Activated CD4-positive, alpha-beta T cell treated with anti-CD3 and anti-CD28 coated beads, Interleukin-10, Interleukin-2, amounts not matched to agents 100 ng/mL and 50 ng/mL, durations not matched to agents 16 hours and 8 hours (primary cell): Measurements from ENCODE around the gene C10orf71.
A peak's percentile ranks its signal among the peaks of the same experiment; 100 is the strongest.

Source experiments
- DNase-seq: peaks from one replicate; pipeline ENCODE4 v3.0.0-alpha.2; 2020

C10orf71 gene

GRCh38 chr10:49294731-49295130, 4.2 kb upstream of the C10orf71 start:
- DNase-seq: no peak

- DNase-seq: no peak
These were observed 3.7 kb upstream of the C10orf71 start for GRCh38 chr10:49295297-49295696.

GRCh38 chr10:49296382-49296781, 2.6 kb upstream of the C10orf71 start:
- DNase-seq: no peak

GRCh38 chr10:49296836-49297235, 2.1 kb upstream of the C10orf71 start:
- DNase-seq: no peak

GRCh38 chr10:49297818-49298670, 926 bp upstream of the C10orf71 start:
- no peak for DNase-seq

- no peak for DNase-seq
These were observed 343 bp upstream of the C10orf71 start for GRCh38 chr10:49298671-49298982.

- no peak for DNase-seq
These were observed 808 bp downstream of the C10orf71 start for GRCh38 chr10:49299816-49300139.

- no peak for DNase-seq
These were observed 1.4 kb downstream of the C10orf71 start for GRCh38 chr10:49300140-49300974.

GRCh38 chr10:49301302-49301701, 2.3 kb downstream of the C10orf71 start:
- DNase-seq: no peak

- no peak for DNase-seq
These were observed 3.1 kb downstream of the C10orf71 start for GRCh38 chr10:49302088-49302487.

- DNase-seq: no peak
These were observed 4.7 kb downstream of the C10orf71 start for GRCh38 chr10:49303711-49304110.

- no peak for DNase-seq
These were observed 5.2 kb downstream of the C10orf71 start for GRCh38 chr10:49304137-49304536.

GRCh38 chr10:49307921-49308320, 9.0 kb downstream of the C10orf71 start:
- DNase-seq: no peak

GRCh38 chr10:49308881-49309280, 9.9 kb downstream of the C10orf71 start:
- DNase-seq: no peak

GRCh38 chr10:49309691-49310411, 10.9 kb downstream of the C10orf71 start:
- DNase-seq: peak; percentile 54

GRCh38 chr10:49310460-49310859, 11.5 kb downstream of the C10orf71 start:
- peak; percentile 63 for DNase-seq

GRCh38 chr10:49310901-49311554, 12.1 kb downstream of the C10orf71 start:
- no peak for DNase-seq

GRCh38 chr10:49311555-49312236, 12.7 kb downstream of the C10orf71 start:
- DNase-seq: no peak

- DNase-seq: no peak
These were observed 13.4 kb downstream of the C10orf71 start for GRCh38 chr10:49312246-49312869.

GRCh38 chr10:49313501-49314070, 14.6 kb downstream of the C10orf71 start:
- DNase-seq: no peak

- no peak for DNase-seq
These were observed 15.8 kb downstream of the C10orf71 start for GRCh38 chr10:49314806-49315205.

- DNase-seq: no peak
These were observed 19.1 kb downstream of the C10orf71 start for GRCh38 chr10:49318028-49318427.
